HepG2 (cell line): ENCODE results near the gene LRP1B.

Experiments
- ESRRA ChIP-seq: sonication (generic); formaldehyde crosslinking; IDR thresholded peaks from 2 replicates; pipeline ENCODE4 v1.5.1; 2020; ENCODE audit warnings: mild to moderate bottlenecking, low read depth, missing genetic modification reagents
- HDAC2 ChIP-seq: sonication (generic); formaldehyde crosslinking; IDR thresholded peaks from 2 replicates; pipeline ENCODE4 v1.4.0; 2020; ENCODE audit warnings: missing genetic modification reagents
- RNF2 ChIP-seq: fragments of 450-650 bp; conservative IDR thresholded peaks from 2 replicates; pipeline ENCODE4 v1.6.1; 2016; ENCODE audit warnings: low read depth
- TGIF2 ChIP-seq: IDR thresholded peaks from 2 replicates; pipeline ENCODE4 v1.6.1; 2016; ENCODE audit warnings: control low read depth, missing compliant biosample characterization
- YY1 ChIP-seq: IDR thresholded peaks from 2 replicates; pipeline ENCODE4 v1.6.1; 2011; ENCODE audit warnings: low read length, low read depth, moderate library complexity, mild to moderate bottlenecking; ENCODE audit not compliant: insufficient read depth, insufficient replicate concordance
- ZNF251 ChIP-seq: sonication (generic); formaldehyde crosslinking; IDR thresholded peaks from 2 replicates; pipeline ENCODE4 v1.9.0; 2021; ENCODE audit warnings: mild to moderate bottlenecking, missing genetic modification reagents
- TF ChIP-seq, protein P1 (sequence below): sonication (generic); formaldehyde crosslinking; IDR thresholded peaks from 2 replicates; pipeline ENCODE4 v1.4.0; 2020; ENCODE audit warnings: missing genetic modification reagents

DNA sequence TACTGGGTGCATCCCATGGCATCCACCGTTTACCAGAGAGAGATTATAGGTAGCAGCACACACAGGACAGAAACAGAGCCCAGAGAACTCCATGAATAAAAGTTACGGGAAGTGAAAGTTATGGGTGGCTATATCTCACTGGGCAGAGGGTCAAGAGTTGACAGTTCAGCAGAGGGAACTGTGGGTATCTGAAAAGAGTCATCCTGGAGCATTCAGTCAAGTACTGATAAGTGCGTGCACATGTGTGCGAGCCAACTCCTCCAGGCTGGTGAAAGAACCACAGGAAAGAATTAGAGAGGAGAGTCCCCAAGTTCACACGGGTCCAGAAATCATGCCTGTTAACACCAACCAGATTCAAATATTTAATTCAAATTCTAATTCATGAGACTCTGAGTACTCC lies 1588.2 kb downstream of the LRP1B start:
- TF ChIP-seq ESRRA (CRISPR knock-in tag) (no peak), YY1 (no peak), HDAC2 (no peak), RNF2 (no peak), ZNF251 (CRISPR knock-in tag) (no peak), TGIF2 (no peak)
- TF ChIP-seq, protein P1, sequence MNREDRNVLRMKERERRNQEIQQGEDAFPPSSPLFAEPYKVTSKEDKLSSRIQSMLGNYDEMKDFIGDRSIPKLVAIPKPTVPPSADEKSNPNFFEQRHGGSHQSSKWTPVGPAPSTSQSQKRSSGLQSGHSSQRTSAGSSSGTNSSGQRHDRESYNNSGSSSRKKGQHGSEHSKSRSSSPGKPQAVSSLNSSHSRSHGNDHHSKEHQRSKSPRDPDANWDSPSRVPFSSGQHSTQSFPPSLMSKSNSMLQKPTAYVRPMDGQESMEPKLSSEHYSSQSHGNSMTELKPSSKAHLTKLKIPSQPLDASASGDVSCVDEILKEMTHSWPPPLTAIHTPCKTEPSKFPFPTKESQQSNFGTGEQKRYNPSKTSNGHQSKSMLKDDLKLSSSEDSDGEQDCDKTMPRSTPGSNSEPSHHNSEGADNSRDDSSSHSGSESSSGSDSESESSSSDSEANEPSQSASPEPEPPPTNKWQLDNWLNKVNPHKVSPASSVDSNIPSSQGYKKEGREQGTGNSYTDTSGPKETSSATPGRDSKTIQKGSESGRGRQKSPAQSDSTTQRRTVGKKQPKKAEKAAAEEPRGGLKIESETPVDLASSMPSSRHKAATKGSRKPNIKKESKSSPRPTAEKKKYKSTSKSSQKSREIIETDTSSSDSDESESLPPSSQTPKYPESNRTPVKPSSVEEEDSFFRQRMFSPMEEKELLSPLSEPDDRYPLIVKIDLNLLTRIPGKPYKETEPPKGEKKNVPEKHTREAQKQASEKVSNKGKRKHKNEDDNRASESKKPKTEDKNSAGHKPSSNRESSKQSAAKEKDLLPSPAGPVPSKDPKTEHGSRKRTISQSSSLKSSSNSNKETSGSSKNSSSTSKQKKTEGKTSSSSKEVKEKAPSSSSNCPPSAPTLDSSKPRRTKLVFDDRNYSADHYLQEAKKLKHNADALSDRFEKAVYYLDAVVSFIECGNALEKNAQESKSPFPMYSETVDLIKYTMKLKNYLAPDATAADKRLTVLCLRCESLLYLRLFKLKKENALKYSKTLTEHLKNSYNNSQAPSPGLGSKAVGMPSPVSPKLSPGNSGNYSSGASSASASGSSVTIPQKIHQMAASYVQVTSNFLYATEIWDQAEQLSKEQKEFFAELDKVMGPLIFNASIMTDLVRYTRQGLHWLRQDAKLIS (CRISPR knock-in tag): no peak
